SH-SY5Y (cell line): ENCODE results near the gene ZNF454.

Source experiments
- GATA2 ChIP-seq: IDR thresholded peaks from 2 replicates; pipeline ENCODE4 v1.6.1; 2011; ENCODE audit warnings: mild to moderate bottlenecking, low read depth, low read length
- GATA3 ChIP-seq: IDR thresholded peaks from 2 replicates; pipeline ENCODE4 v1.6.1; 2011; ENCODE audit warnings: low read depth, mild to moderate bottlenecking, low read length, moderate library complexity

The ZNF454 gene

GRCh38 chr5:179008667-179009066, 67.7 kb downstream of the ZNF454 start:
- TF ChIP-seq GATA2 (no peak), GATA3 (no peak)
